ENCODE measurements around the gene KLF13.

Gene KLF13

GRCh38 chr15:31333820-31334219 lies 7.2 kb downstream of the KLF13 start:
- no peak for DNase-seq

GRCh38 chr15:31335989-31336592 lies 9.5 kb downstream of the KLF13 start:
- no peak for DNase-seq

- DNase-seq = no peak
Observed at GRCh38 chr15:31336593-31337295, 10.1 kb downstream of the KLF13 start.

- no peak for DNase-seq
Observed at GRCh38 chr15:31337352-31338031, 10.9 kb downstream of the KLF13 start.

GRCh38 chr15:31338318-31338878 lies 11.8 kb downstream of the KLF13 start:
- no peak for DNase-seq

GRCh38 chr15:31338879-31339557 lies 12.4 kb downstream of the KLF13 start:
- peak; percentile 100 for DNase-seq

- no peak for DNase-seq
Observed at GRCh38 chr15:31339558-31339895, 12.9 kb downstream of the KLF13 start.

GRCh38 chr15:31340047-31340446 lies 13.4 kb downstream of the KLF13 start:
- DNase-seq = no peak

GRCh38 chr15:31340592-31340991 lies 14.0 kb downstream of the KLF13 start:
- DNase-seq = no peak

- no peak for DNase-seq
Observed at GRCh38 chr15:31341071-31341470, 14.4 kb downstream of the KLF13 start.

GRCh38 chr15:31341496-31342195 lies 15.0 kb downstream of the KLF13 start:
- no peak for DNase-seq

GRCh38 chr15:31342381-31342780 lies 15.7 kb downstream of the KLF13 start:
- no peak for DNase-seq

GRCh38 chr15:31342781-31343626 lies 16.4 kb downstream of the KLF13 start:
- DNase-seq = no peak

- DNase-seq = no peak
Observed at GRCh38 chr15:31343831-31344230, 17.2 kb downstream of the KLF13 start.

GRCh38 chr15:31344266-31344665 lies 17.6 kb downstream of the KLF13 start:
- DNase-seq = no peak

- no peak for DNase-seq
Observed at GRCh38 chr15:31344823-31345605, 18.4 kb downstream of the KLF13 start.

GRCh38 chr15:31345606-31346366 lies 19.2 kb downstream of the KLF13 start:
- DNase-seq = no peak

- no peak for DNase-seq
Observed at GRCh38 chr15:31346367-31347066, 19.9 kb downstream of the KLF13 start.
